A549 (cell line): ENCODE measurements around the gene ANKRD40.

Source experiments
- BHLHE40 ChIP-seq: IDR thresholded peaks from 2 replicates; pipeline ENCODE4 v1.6.1; 2012; ENCODE audit warnings: low read depth, low read length, inconsistent platforms
- CTCF ChIP-seq: fragments of >200 bp; sonication (Bioruptor Twin); formaldehyde crosslinking; IDR thresholded peaks from 3 replicates; pipeline ENCODE4 v1.5.1; 2016
- ESRRA ChIP-seq: fragments of 150-350 bp; IDR thresholded peaks from 2 replicates; pipeline ENCODE4 v1.6.1; 2014; ENCODE audit warnings: mild to moderate bottlenecking, low read length, borderline replicate concordance
- HDAC2 ChIP-seq: fragments of 200-600 bp; sonication (generic); IDR thresholded peaks from 2 replicates; pipeline ENCODE4 v1.6.1; 2016
- KDM1A ChIP-seq: fragments of 200-600 bp; sonication (generic); IDR thresholded peaks from 2 replicates; pipeline ENCODE4 v1.6.1; 2016; ENCODE audit warnings: low read depth, mild to moderate bottlenecking
- MAFK ChIP-seq: fragments of 450-650 bp; IDR thresholded peaks from 2 replicates; pipeline ENCODE4 v1.6.1; 2014; ENCODE audit not compliant: partially characterized antibody
- POLR2A ChIP-seq: IDR thresholded peaks from 2 replicates; pipeline ENCODE4 v1.6.1; 2012; ENCODE audit warnings: mild to moderate bottlenecking, low read length
- POLR2AphosphoS2 ChIP-seq: conservative IDR thresholded peaks from 2 replicates; pipeline ENCODE4 v1.6.1; 2012; ENCODE audit warnings: low read length, improper control_type of control experiment, inconsistent platforms
- RAD21 ChIP-seq, 2 experiments: fragments of >200 bp in 1 of 2; sonication (Bioruptor Twin) in 1 of 2; formaldehyde crosslinking in 1 of 2; IDR thresholded peaks in 1 of 2; conservative IDR thresholded peaks in 1 of 2; 2 replicates in 1 of 2; 3 replicates in 1 of 2; pipeline ENCODE4 v1.6.1; 2012 to 2018; ENCODE audit warnings: inconsistent platforms in 1 of 2

- TF ChIP-seq POLR2A, result no peak
- TF ChIP-seq CTCF, result no peak
- TF ChIP-seq KDM1A, result no peak
- TF ChIP-seq MAFK, result no peak
- TF ChIP-seq POLR2AphosphoS2, result no peak; the same call in 1 of the 2 replicates
- no peak for TF ChIP-seq RAD21 (conservative IDR thresholded peaks at IDR 0.05 in 1 of 2, IDR thresholded peaks at IDR 0.05 in 1 of 2)
- TF ChIP-seq BHLHE40, result no peak
- TF ChIP-seq HDAC2, result no peak
- no peak for TF ChIP-seq ESRRA
Measured at GRCh38 chr17:50667259-50668024, 40.3 kb downstream of the ANKRD40 start.
